SK-N-SH (cell line): ENCODE measurements around the gene TPP2. TPM values are rescaled to one million over a fixed set of nuclear protein-coding genes. Genes with fewer than 3 reads are reported as not detected.

Experiments used
- CTCF ChIA-PET: fragments of 300-600, 350-600 bp; formaldehyde crosslinking; extraction: SDS; loops from one replicate; lab custom pipeline; 2021; lab: Yijun Ruan, JAX
- POLR2A ChIA-PET: fragments of 350-600 bp; sonication (Branson Sonifier 250); formaldehyde crosslinking; extraction: SDS; loops from one replicate; lab custom pipeline; 2020; ENCODE audit warnings: antibody characterized with exemption, inconsistent platforms; lab: Yijun Ruan, JAX
- DNase-seq: peaks from one replicate; pipeline ENCODE4 v3.0.0; 2012
- H2AFZ ChIP-seq: fragments of 200-600 bp; sonication (generic); 2 replicates; pipeline ENCODE4 v1.8.1; 2016; ENCODE audit warnings: antibody characterized with exemption, mild to moderate bottlenecking, low read depth
- H3F3A ChIP-seq: fragments of 200-600 bp; sonication (generic); replicated peaks from 2 replicates; pipeline ENCODE3; 2016; ENCODE audit warnings: antibody characterized with exemption, mild to moderate bottlenecking; ENCODE audit not compliant: insufficient read depth
- H3K27ac ChIP-seq, 2 experiments: fragments of 200-500 bp in 1 of 2; fragments of 200-600 bp in 1 of 2; sonication (Bioruptor generic) in 1 of 2; sonication (generic), shearing (Covaris generic) in 1 of 2; 2 replicates each; pipeline versions ENCODE4 v1.5.1 to v1.6.1; 2014 to 2016; ENCODE audit warnings: low read depth in 2 of 2, inconsistent platforms in 1 of 2, low read length in 1 of 2, mild to moderate bottlenecking in 1 of 2, mixed read lengths in 1 of 2
- H3K27me3 ChIP-seq: fragments of 200-600 bp; sonication (generic), shearing (Covaris generic); 2 replicates; pipeline ENCODE4 v1.6.1; 2016; ENCODE audit warnings: mixed run types; ENCODE audit not compliant: insufficient read depth
- H3K36me3 ChIP-seq, 2 experiments: fragments of 200-500 bp in 1 of 2; fragments of 200-600 bp in 1 of 2; sonication (Bioruptor generic) in 1 of 2; sonication (generic) in 1 of 2; replicated peaks in 1 of 2; 2 replicates each; pipeline versions ENCODE3 to v1.5.1; 2014 to 2016; ENCODE audit warnings: low read length in 1 of 2, mild to moderate bottlenecking in 1 of 2; ENCODE audit not compliant: insufficient read depth in 2 of 2, control insufficient read depth in 1 of 2
- H3K4me1 ChIP-seq, 2 experiments: fragments of 200-500 bp in 1 of 2; fragments of 200-600 bp in 1 of 2; sonication (Bioruptor generic) in 1 of 2; sonication (generic), shearing (Covaris generic) in 1 of 2; 2 replicates each; pipeline versions ENCODE4 v1.5.1 to v1.6.1; 2014 to 2016; ENCODE audit warnings: low read depth in 1 of 2, low read length in 1 of 2, mixed run types in 1 of 2; ENCODE audit not compliant: insufficient read depth in 2 of 2, control insufficient read depth in 1 of 2
- H3K4me2 ChIP-seq: fragments of 200-600 bp; sonication (generic), shearing (Covaris generic); 2 replicates; pipeline ENCODE4 v1.6.1; 2017; ENCODE audit warnings: mixed run types
- H3K4me3 ChIP-seq, 2 experiments: fragments of 200-500 bp in 1 of 2; fragments of 200-600 bp in 1 of 2; sonication (Bioruptor generic) in 1 of 2; sonication (generic), shearing (Covaris generic) in 1 of 2; 2 replicates each; pipeline versions ENCODE4 v1.5.1 to v1.8.1; 2014 to 2016; ENCODE audit warnings: low read depth in 2 of 2, inconsistent platforms in 1 of 2, low read length in 1 of 2, mild to moderate bottlenecking in 1 of 2, mixed read lengths in 1 of 2, moderate library complexity in 1 of 2
- H3K79me2 ChIP-seq: fragments of 200-600 bp; sonication (generic); 2 replicates; pipeline ENCODE4 v1.8.1; 2017; ENCODE audit warnings: mild to moderate bottlenecking; ENCODE audit not compliant: insufficient read depth
- H3K9ac ChIP-seq: fragments of 200-600 bp; sonication (generic); 2 replicates; pipeline ENCODE4 v1.6.1; 2017; ENCODE audit warnings: mixed run types
- H3K9me2 ChIP-seq: fragments of 200-600 bp; sonication (generic); 2 replicates; pipeline ENCODE4 v1.6.1; 2017; ENCODE audit warnings: mixed run types
- H3K9me3 ChIP-seq: fragments of 200-600 bp; sonication (generic); 2 replicates; pipeline ENCODE4 v1.6.1; 2017; ENCODE audit warnings: mixed run types, mild to moderate bottlenecking, moderate library complexity
- H4K20me1 ChIP-seq: fragments of 200-600 bp; sonication (generic); 2 replicates; pipeline ENCODE4 v1.6.1; 2017; ENCODE audit warnings: mild to moderate bottlenecking, mixed run types; ENCODE audit not compliant: insufficient read depth
- CTCF ChIP-seq: fragments of 200-600 bp; sonication (generic); IDR thresholded peaks from 2 replicates; pipeline ENCODE4 v1.6.1; 2017; ENCODE audit warnings: antibody characterized with exemption, mild to moderate bottlenecking, moderate library complexity
- ELF1 ChIP-seq: IDR thresholded peaks from 2 replicates; pipeline ENCODE4 v1.4.0; 2012
- EP300 ChIP-seq, 2 experiments: IDR thresholded peaks; 2 replicates each; pipeline versions ENCODE4 v1.4.0 to v1.6.1; 2012; ENCODE audit warnings: borderline replicate concordance in 1 of 2, low read depth in 1 of 2, low read length in 1 of 2
- FOXM1 ChIP-seq: IDR thresholded peaks from 2 replicates; pipeline ENCODE4 v1.4.0; 2012; ENCODE audit warnings: low read depth, mild to moderate bottlenecking
- JUND ChIP-seq: IDR thresholded peaks from 2 replicates; pipeline ENCODE4 v1.4.0; 2012
- MAX ChIP-seq: IDR thresholded peaks from 2 replicates; pipeline ENCODE4 v1.4.0; 2012; ENCODE audit warnings: low read depth
- MEF2A ChIP-seq: IDR thresholded peaks from 2 replicates; pipeline ENCODE4 v1.4.0; 2012; ENCODE audit warnings: low read depth, borderline replicate concordance
- MXI1 ChIP-seq: IDR thresholded peaks from 2 replicates; pipeline ENCODE4 v1.6.1; 2012; ENCODE audit warnings: mild to moderate bottlenecking, low read depth, low read length, improper control_type of control experiment
- NFIC ChIP-seq: IDR thresholded peaks from 2 replicates; pipeline ENCODE4 v1.4.0; 2012; ENCODE audit warnings: borderline replicate concordance
- POLR2AphosphoS5 ChIP-seq: IDR thresholded peaks from 2 replicates; pipeline ENCODE4 v1.6.1; 2012; ENCODE audit warnings: low read depth, low read length
- RAD21 ChIP-seq: IDR thresholded peaks from 2 replicates; pipeline ENCODE4 v1.6.1; 2012; ENCODE audit warnings: mild to moderate bottlenecking, low read length
- RCOR1 ChIP-seq: fragments of 150-350 bp; IDR thresholded peaks from 2 replicates; pipeline ENCODE4 v1.6.1; 2017; ENCODE audit warnings: antibody characterized with exemption, low read length
- RXRA ChIP-seq: IDR thresholded peaks from 2 replicates; pipeline ENCODE4 v1.4.0; 2012; ENCODE audit warnings: low read depth, mild to moderate bottlenecking, borderline replicate concordance
- SMC3 ChIP-seq: IDR thresholded peaks from 2 replicates; pipeline ENCODE4 v1.6.1; 2012; ENCODE audit warnings: low read depth, low read length, improper control_type of control experiment
- TAF1 ChIP-seq: IDR thresholded peaks from 2 replicates; pipeline ENCODE4 v1.6.1; 2012; ENCODE audit warnings: low read depth, mild to moderate bottlenecking, low read length, moderate library complexity, borderline replicate concordance
- TCF12 ChIP-seq: IDR thresholded peaks from 2 replicates; pipeline ENCODE4 v1.4.0; 2012
- TEAD4 ChIP-seq: IDR thresholded peaks from 2 replicates; pipeline ENCODE4 v1.4.0; 2012; ENCODE audit warnings: mild to moderate bottlenecking, borderline replicate concordance; ENCODE audit not compliant: insufficient read depth
- USF1 ChIP-seq: IDR thresholded peaks from 2 replicates; pipeline ENCODE4 v1.4.0; 2012; ENCODE audit warnings: low read depth, borderline replicate concordance
- USF2 ChIP-seq: fragments of 150-350 bp; IDR thresholded peaks from 2 replicates; pipeline ENCODE4 v1.6.1; 2017; ENCODE audit warnings: antibody characterized with exemption, low read length, low read depth, borderline replicate concordance
- WGBS: methylation state at CpG from one replicate; pipeline ENCODE4 v1.1.6; 2017; ENCODE audit warnings: low lambda C conversion rate; 5-methylcytosine and 5-hydroxymethylcytosine counted together
- polyA plus RNA-seq, 3 experiments: library from polyadenylated mRNA; depleted of rRNA; stranded (reverse); fragments of >200 nt; gene quantifications; 2 replicates each; pipeline ENCODE4 v1.2.3, GENCODE V29; 2012

Gene TPP2
- polyA plus RNA-seq, 1 of the 3 experiments (the other 2 are of a cell fraction), result 8.3 TPM

GRCh38 chr13:102572323-102572722 lies 24.5 kb upstream of the TPP2 start (continued):
- TF ChIP-seq RAD21 (no peak), EP300 (IDR thresholded peaks at IDR 0.05; ENCODE audit: borderline replicate concordance in 1 of 2, low read depth in 1 of 2, low read length in 1 of 2) (no peak), POLR2AphosphoS5 (no peak), MAX (no peak), TCF12 (no peak), ELF1 (no peak), TAF1 (no peak)

GRCh38 chr13:102580552-102581169 lies 16.1 kb upstream of the TPP2 start:
- Histone ChIP-seq H3K27ac (no peak overlapping the region), H3K9me2 (no peaks in the 10 kb centered on the region), H3K27me3 (no peaks in the 10 kb centered on the region), H4K20me1 (no peaks in the 10 kb centered on the region), H3K4me2 (no peak overlapping the region), H3K9me3 (no peaks in the 10 kb centered on the region), H3K36me3 (no peaks in the 10 kb centered on the region), H3K4me1 (no peaks in the 10 kb centered on the region), H2AFZ (no peak overlapping the region), H3F3A (no peaks in the 10 kb centered on the region), H3K4me3 (no peak overlapping the region; a peak in 1 of 4 replicates), H3K79me2 (no peaks in the 10 kb centered on the region), H3K9ac (no peak overlapping the region)
- ChIA-PET POLR2A (no interaction called here), CTCF (interaction anchor here (0.6 to 8.6 kb wide), 20 partner anchors 10 to 1436 kb away, joined by 3 to 70 read pairs (median 4); partner anchors contain the start of gene ERCC5)
- TF ChIP-seq NFIC (no peak), POLR2AphosphoS5 (no peak), USF2 (no peak), MEF2A (no peak), MXI1 (no peak), CTCF (peak; percentile 84), TAF1 (no peak), FOXM1 (no peak), TEAD4 (no peak), JUND (no peak), RAD21 (peak; percentile 92), RCOR1 (no peak), SMC3 (peak; percentile 71), USF1 (no peak), TCF12 (no peak), RXRA (no peak)
- DNase-seq, result peak; percentile 54
- 9% methylated on average over 5 of the region's 5 CpGs for WGBS
